SK-N-SH treated with all-trans-retinoic acid at 6 μM for 48 hours (cell line): ENCODE measurements around the gene GRID2IP.

ENCODE experiments used
- ARNTL ChIP-seq: fragments of 450-650 bp; formaldehyde crosslinking; IDR thresholded peaks from 2 replicates; pipeline ENCODE4 v1.5.0; 2020; ENCODE audit warnings: low read depth, mild to moderate bottlenecking, moderate library complexity, borderline replicate concordance
- GLIS3 ChIP-seq: fragments of 250-450 bp; sonication (Bioruptor Pico); IDR thresholded peaks from 2 replicates; pipeline ENCODE4 v1.5.0; 2020; ENCODE audit warnings: mild to moderate bottlenecking, moderate library complexity
- ISL1 ChIP-seq: fragments of 250-450 bp; sonication (Bioruptor Pico); IDR thresholded peaks from 2 replicates; pipeline ENCODE4 v2.1.2; 2022; ENCODE audit warnings: mild to moderate bottlenecking, moderate library complexity
- OSR1 ChIP-seq: fragments of 250-450 bp; sonication (Bioruptor Pico); IDR thresholded peaks from 2 replicates; pipeline ENCODE4 v1.8.0; 2022; ENCODE audit warnings: moderate library complexity, mild to moderate bottlenecking, inconsistent platforms
- PPARA ChIP-seq: fragments of 250-450 bp; sonication (Bioruptor Pico); IDR thresholded peaks from 2 replicates; pipeline ENCODE4 v1.5.0; 2020; ENCODE audit warnings: mild to moderate bottlenecking, borderline replicate concordance
- RARB ChIP-seq: fragments of 250-450 bp; sonication (Bioruptor Pico); IDR thresholded peaks from 2 replicates; pipeline ENCODE4 v1.8.0; 2021; ENCODE audit warnings: mild to moderate bottlenecking, moderate library complexity
- ZC3H10 ChIP-seq: fragments of 250-450 bp; sonication (Bioruptor Pico); IDR thresholded peaks from 2 replicates; pipeline ENCODE4 v1.5.1; 2021; ENCODE audit warnings: mild to moderate bottlenecking, moderate library complexity
- ZFP3 ChIP-seq: fragments of 250-450 bp; sonication (Bioruptor Pico); IDR thresholded peaks from 2 replicates; pipeline ENCODE4 v1.5.0; 2020; ENCODE audit warnings: mild to moderate bottlenecking, moderate library complexity
- ZFP30 ChIP-seq: fragments of 450-650 bp; formaldehyde crosslinking; IDR thresholded peaks from 2 replicates; pipeline ENCODE4 v1.5.0; 2022; ENCODE audit warnings: mild to moderate bottlenecking, moderate library complexity
- ZNF565 ChIP-seq: fragments of 450-650 bp; formaldehyde crosslinking; conservative IDR thresholded peaks from 2 replicates; pipeline ENCODE4 v1.5.0; 2020; ENCODE audit warnings: low read depth, mild to moderate bottlenecking, moderate library complexity
- TF ChIP-seq, protein P1 (sequence below): fragments of 250-450 bp; sonication (Bioruptor Pico); IDR thresholded peaks from 2 replicates; pipeline ENCODE4 v1.5.1; 2020; ENCODE audit warnings: low read depth, mild to moderate bottlenecking, moderate library complexity
- TF ChIP-seq, protein P2 (sequence below): fragments of 250-450 bp; sonication (Bioruptor Pico); IDR thresholded peaks from 2 replicates; pipeline ENCODE4 v1.8.0; 2020; ENCODE audit warnings: mild to moderate bottlenecking, moderate library complexity, borderline replicate concordance
- TF ChIP-seq, protein P3 (sequence below): fragments of 250-450 bp; sonication (Bioruptor Pico); IDR thresholded peaks from 2 replicates; pipeline ENCODE4 v1.5.0; 2020; ENCODE audit warnings: mild to moderate bottlenecking, moderate library complexity
- TF ChIP-seq, protein P4 (sequence below): fragments of 250-450 bp; sonication (Bioruptor Pico); IDR thresholded peaks from 2 replicates; pipeline ENCODE4 v1.5.1; 2021; ENCODE audit warnings: mild to moderate bottlenecking, moderate library complexity

- TF ChIP-seq ZFP3 (CRISPR knock-in tag) (no peak), ZFP30 (CRISPR knock-in tag) (no peak), ARNTL (CRISPR knock-in tag) (no peak), ISL1 (CRISPR knock-in tag) (no peak), ZC3H10 (CRISPR knock-in tag) (no peak), OSR1 (CRISPR knock-in tag) (no peak), RARB (CRISPR knock-in tag) (no peak), PPARA (CRISPR knock-in tag) (no peak), ZNF565 (CRISPR knock-in tag) (no peak), GLIS3 (CRISPR knock-in tag) (no peak)
- TF ChIP-seq, protein P1, sequence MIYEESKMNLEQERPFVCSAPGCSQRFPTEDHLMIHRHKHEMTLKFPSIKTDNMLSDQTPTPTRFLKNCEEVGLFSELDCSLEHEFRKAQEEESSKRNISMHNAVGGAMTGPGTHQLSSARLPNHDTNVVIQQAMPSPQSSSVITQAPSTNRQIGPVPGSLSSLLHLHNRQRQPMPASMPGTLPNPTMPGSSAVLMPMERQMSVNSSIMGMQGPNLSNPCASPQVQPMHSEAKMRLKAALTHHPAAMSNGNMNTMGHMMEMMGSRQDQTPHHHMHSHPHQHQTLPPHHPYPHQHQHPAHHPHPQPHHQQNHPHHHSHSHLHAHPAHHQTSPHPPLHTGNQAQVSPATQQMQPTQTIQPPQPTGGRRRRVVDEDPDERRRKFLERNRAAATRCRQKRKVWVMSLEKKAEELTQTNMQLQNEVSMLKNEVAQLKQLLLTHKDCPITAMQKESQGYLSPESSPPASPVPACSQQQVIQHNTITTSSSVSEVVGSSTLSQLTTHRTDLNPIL (CRISPR knock-in tag) = no peak
- TF ChIP-seq, protein P2, sequence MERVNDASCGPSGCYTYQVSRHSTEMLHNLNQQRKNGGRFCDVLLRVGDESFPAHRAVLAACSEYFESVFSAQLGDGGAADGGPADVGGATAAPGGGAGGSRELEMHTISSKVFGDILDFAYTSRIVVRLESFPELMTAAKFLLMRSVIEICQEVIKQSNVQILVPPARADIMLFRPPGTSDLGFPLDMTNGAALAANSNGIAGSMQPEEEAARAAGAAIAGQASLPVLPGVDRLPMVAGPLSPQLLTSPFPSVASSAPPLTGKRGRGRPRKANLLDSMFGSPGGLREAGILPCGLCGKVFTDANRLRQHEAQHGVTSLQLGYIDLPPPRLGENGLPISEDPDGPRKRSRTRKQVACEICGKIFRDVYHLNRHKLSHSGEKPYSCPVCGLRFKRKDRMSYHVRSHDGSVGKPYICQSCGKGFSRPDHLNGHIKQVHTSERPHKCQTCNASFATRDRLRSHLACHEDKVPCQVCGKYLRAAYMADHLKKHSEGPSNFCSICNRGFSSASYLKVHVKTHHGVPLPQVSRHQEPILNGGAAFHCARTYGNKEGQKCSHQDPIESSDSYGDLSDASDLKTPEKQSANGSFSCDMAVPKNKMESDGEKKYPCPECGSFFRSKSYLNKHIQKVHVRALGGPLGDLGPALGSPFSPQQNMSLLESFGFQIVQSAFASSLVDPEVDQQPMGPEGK = no peak
- TF ChIP-seq, protein P3, sequence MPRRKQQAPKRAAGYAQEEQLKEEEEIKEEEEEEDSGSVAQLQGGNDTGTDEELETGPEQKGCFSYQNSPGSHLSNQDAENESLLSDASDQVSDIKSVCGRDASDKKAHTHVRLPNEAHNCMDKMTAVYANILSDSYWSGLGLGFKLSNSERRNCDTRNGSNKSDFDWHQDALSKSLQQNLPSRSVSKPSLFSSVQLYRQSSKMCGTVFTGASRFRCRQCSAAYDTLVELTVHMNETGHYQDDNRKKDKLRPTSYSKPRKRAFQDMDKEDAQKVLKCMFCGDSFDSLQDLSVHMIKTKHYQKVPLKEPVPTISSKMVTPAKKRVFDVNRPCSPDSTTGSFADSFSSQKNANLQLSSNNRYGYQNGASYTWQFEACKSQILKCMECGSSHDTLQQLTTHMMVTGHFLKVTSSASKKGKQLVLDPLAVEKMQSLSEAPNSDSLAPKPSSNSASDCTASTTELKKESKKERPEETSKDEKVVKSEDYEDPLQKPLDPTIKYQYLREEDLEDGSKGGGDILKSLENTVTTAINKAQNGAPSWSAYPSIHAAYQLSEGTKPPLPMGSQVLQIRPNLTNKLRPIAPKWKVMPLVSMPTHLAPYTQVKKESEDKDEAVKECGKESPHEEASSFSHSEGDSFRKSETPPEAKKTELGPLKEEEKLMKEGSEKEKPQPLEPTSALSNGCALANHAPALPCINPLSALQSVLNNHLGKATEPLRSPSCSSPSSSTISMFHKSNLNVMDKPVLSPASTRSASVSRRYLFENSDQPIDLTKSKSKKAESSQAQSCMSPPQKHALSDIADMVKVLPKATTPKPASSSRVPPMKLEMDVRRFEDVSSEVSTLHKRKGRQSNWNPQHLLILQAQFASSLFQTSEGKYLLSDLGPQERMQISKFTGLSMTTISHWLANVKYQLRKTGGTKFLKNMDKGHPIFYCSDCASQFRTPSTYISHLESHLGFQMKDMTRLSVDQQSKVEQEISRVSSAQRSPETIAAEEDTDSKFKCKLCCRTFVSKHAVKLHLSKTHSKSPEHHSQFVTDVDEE = no peak
- TF ChIP-seq, protein P4, sequence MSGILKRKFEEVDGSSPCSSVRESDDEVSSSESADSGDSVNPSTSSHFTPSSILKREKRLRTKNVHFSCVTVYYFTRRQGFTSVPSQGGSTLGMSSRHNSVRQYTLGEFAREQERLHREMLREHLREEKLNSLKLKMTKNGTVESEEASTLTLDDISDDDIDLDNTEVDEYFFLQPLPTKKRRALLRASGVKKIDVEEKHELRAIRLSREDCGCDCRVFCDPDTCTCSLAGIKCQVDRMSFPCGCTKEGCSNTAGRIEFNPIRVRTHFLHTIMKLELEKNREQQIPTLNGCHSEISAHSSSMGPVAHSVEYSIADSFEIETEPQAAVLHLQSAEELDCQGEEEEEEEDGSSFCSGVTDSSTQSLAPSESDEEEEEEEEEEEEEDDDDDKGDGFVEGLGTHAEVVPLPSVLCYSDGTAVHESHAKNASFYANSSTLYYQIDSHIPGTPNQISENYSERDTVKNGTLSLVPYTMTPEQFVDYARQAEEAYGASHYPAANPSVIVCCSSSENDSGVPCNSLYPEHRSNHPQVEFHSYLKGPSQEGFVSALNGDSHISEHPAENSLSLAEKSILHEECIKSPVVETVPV = no peak
Measured at GRCh38 chr7:6495597-6496262, 55.5 kb downstream of the GRID2IP start.
